GM12864 (cell line): ENCODE measurements around the gene BMPR1B.
"Not testable (repeated sequence)": the region's sequence is repeated elsewhere in the genome, so short reads cannot be mapped to it uniquely, and the experiment has no call there.

Experiments
- DNase-seq: peaks from one replicate; pipeline ENCODE4 v3.0.0-alpha.2; 2011; ENCODE audit warnings: low read depth
- H3K4me3 ChIP-seq: 2 replicates; pipeline ENCODE4 v1.5.1; 2011; ENCODE audit warnings: mild to moderate bottlenecking, low read depth, low read length, control low read depth
- TF ChIP-seq, protein P1 (sequence below): IDR thresholded peaks from 2 replicates; pipeline ENCODE4 v1.5.1; 2011; ENCODE audit warnings: low read depth, mild to moderate bottlenecking, moderate library complexity, low read length, control low read depth, inconsistent platforms; ENCODE audit errors: missing control alignments

Gene BMPR1B

DNA sequence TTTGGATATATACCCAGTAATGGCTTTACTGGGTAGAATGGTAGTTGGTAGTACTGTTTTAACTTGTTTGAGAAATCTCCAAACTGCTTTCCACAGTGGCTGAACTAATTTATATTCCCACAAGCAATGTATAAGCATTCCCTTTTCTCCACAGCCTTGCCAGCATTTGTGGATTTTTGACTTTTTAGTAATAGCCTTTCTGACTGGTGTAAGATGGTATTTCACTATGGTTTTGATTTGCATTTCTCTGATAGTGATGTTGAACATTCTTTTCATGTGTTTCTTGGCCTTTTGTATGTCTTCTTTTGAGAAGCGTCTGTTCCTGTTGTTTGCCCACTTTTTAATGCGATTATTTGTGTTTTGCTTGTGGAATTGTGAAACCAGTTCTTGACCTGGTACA, 290.5 kb downstream of the BMPR1B start:
- TF ChIP-seq, protein P1, sequence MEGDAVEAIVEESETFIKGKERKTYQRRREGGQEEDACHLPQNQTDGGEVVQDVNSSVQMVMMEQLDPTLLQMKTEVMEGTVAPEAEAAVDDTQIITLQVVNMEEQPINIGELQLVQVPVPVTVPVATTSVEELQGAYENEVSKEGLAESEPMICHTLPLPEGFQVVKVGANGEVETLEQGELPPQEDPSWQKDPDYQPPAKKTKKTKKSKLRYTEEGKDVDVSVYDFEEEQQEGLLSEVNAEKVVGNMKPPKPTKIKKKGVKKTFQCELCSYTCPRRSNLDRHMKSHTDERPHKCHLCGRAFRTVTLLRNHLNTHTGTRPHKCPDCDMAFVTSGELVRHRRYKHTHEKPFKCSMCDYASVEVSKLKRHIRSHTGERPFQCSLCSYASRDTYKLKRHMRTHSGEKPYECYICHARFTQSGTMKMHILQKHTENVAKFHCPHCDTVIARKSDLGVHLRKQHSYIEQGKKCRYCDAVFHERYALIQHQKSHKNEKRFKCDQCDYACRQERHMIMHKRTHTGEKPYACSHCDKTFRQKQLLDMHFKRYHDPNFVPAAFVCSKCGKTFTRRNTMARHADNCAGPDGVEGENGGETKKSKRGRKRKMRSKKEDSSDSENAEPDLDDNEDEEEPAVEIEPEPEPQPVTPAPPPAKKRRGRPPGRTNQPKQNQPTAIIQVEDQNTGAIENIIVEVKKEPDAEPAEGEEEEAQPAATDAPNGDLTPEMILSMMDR: no peak
- H3K4me3 ChIP-seq: no peak overlapping the region
- no peak for DNase-seq

GRCh38 chr4:95049551-95050233, 291.9 kb downstream of the BMPR1B start:
- no peak overlapping the region for H3K4me3 ChIP-seq
- DNase-seq: no peak
- TF ChIP-seq, protein P1: no peak

DNA sequence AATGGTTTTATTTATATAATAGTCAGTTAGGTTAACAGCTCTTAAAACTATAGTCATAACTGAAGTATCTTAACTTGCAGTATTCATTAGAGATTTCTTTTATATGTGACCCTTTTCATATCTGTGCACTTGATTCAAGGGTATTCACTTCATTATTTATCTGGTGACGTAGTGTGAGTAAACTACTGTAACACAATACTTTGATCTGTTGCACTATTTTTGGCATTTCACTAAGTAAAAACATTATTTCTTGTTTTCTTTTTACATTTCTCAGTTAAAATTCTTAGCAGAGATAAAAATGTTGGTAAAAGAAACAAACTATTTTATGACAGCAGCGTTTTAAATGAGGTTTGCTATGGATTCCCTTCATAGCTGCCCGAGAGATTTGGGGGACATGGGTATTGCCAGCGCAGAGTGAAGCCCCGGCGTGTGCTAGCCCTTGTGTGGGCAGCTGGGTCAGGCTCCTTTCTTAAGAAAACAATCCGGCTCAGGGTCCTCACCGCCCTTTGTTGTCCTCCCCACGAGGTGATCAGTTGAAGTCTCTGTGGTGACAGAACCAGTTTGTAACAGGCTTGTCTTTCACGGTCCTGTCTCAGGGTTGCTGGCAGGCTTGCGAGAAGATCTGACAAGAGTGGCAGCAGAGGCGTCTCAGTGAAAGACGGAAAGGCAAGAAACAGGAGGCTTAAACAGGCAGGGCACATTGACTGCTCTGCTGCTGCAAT, 293.4 kb downstream of the BMPR1B start:
- DNase-seq: no peak
- TF ChIP-seq, protein P1: no peak
- H3K4me3 ChIP-seq: no peak overlapping the region

GRCh38 chr4:95051702-95052020, 293.9 kb downstream of the BMPR1B start:
- no peak for DNase-seq
- TF ChIP-seq, protein P1: no peak
- no peak overlapping the region for H3K4me3 ChIP-seq

GRCh38 chr4:95058991-95059390, 301.2 kb downstream of the BMPR1B start:
- DNase-seq: no peak
- H3K4me3 ChIP-seq: no peak overlapping the region
- TF ChIP-seq, protein P1: no peak

GRCh38 chr4:95059663-95060062, 301.9 kb downstream of the BMPR1B start:
- no peak overlapping the region for H3K4me3 ChIP-seq
- TF ChIP-seq, protein P1: no peak

GRCh38 chr4:95061220-95061619, 303.5 kb downstream of the BMPR1B start:
- TF ChIP-seq, protein P1: no peak
- H3K4me3 ChIP-seq: no peak overlapping the region

More at GRCh38 chr4:95059663-95060062, 301.9 kb downstream of the BMPR1B start:
- DNase-seq: no peak

DNA sequence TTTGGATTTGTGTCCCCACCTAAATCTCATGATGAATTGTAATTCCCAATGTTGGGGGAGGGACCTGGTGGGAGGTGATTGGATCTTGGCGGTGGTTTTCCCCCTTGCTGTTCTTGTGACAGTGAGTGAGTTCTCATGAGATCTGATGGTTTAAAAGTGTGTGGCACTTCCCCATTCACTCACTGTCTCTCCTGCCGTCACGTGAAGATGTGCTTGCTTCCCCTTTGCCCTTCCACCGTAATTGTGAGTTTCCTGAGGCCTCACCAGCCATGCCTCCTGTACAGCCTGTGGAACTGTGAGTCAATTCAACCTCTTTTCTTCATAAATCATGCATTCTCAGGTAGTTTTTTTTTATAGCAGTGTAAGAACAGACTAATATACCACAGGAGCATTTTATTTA, 304.0 kb downstream of the BMPR1B start:
- not testable (repeated sequence) for H3K4me3 ChIP-seq, DNase-seq

More at GRCh38 chr4:95061220-95061619, 303.5 kb downstream of the BMPR1B start:
- DNase-seq: no peak
